ENCODE results near the gene MS4A12. TPM values are rescaled to one million over a fixed set of nuclear protein-coding genes. Genes with fewer than 3 reads are reported as not detected.
"Not testable (repeated sequence)": the region's sequence is repeated elsewhere in the genome, so short reads cannot be mapped to it uniquely, and the experiment has no call there.

MS4A12 gene
- total RNA-seq, 1 donor from 2014 or later = not detected

- no peak for DNase-seq (ENCODE audit: low read depth in 2 of 2)
Measured at GRCh38 chr11:60512651-60513225, 20.2 kb downstream of the MS4A12 start.

GRCh38 chr11:60513496-60514460 is 21.2 kb downstream of the MS4A12 start:
- no peak for DNase-seq (ENCODE audit: low read depth in 2 of 2)

- no peak for DNase-seq (ENCODE audit: low read depth in 2 of 2)
Measured at GRCh38 chr11:60515144-60515855, 22.7 kb downstream of the MS4A12 start, which contains the start of gene MS4A13. MS4A13 (plus strand) TSS chr11:60515392; CDS start chr11:60518084, 2,692 bp downstream.

GRCh38 chr11:60528465-60528864 is 35.9 kb downstream of the MS4A12 start:
- no peak for DNase-seq (ENCODE audit: low read depth in 2 of 2)

- DNase-seq (ENCODE audit: low read depth in 2 of 2) = no peak
Measured at GRCh38 chr11:60528934-60529333, 36.4 kb downstream of the MS4A12 start.

- DNase-seq (ENCODE audit: low read depth in 2 of 2) = no peak
Measured at GRCh38 chr11:60530454-60531100, 38.0 kb downstream of the MS4A12 start.

GRCh38 chr11:60532383-60532782 is 39.8 kb downstream of the MS4A12 start:
- not testable (repeated sequence) for DNase-seq (ENCODE audit: low read depth in 2 of 2)

GRCh38 chr11:60538627-60539026 is 46.0 kb downstream of the MS4A12 start:
- not testable (repeated sequence) for DNase-seq (ENCODE audit: low read depth in 2 of 2)

- no peak for DNase-seq (ENCODE audit: low read depth in 2 of 2)
Measured at GRCh38 chr11:60544077-60544476, 51.5 kb downstream of the MS4A12 start.

Other genes with a start within 250 kb of the MS4A12 start
- gene MS4A4E, start 249.6 kb upstream of the MS4A12 start, total RNA-seq = not detected in 2 replicates
- gene MS4A4A, start 212.1 kb upstream of the MS4A12 start, total RNA-seq = not detected in 2 replicates
- gene MS4A6E, start 165.5 kb upstream of the MS4A12 start, total RNA-seq = not detected in 2 replicates
- not detected in 2 replicates for gene MS4A7, start 114.2 kb upstream of the MS4A12 start, total RNA-seq
- not detected in 2 replicates for gene MS4A14, start 96.3 kb upstream of the MS4A12 start, total RNA-seq
- gene MS4A5, start 63.2 kb upstream of the MS4A12 start, total RNA-seq = not detected in 2 replicates
- not detected in 2 replicates for gene MS4A1, start 36.9 kb upstream of the MS4A12 start, total RNA-seq
- gene MS4A13, start 22.6 kb downstream of the MS4A12 start, total RNA-seq = not detected in 2 replicates
- gene MS4A8, start 206.8 kb downstream of the MS4A12 start, total RNA-seq = not detected in 2 replicates
- not detected in 2 replicates for gene MS4A18, start 231.9 kb downstream of the MS4A12 start, total RNA-seq

All from lung microvascular endothelial cell (primary cell).